ENCODE data around the gene CHST8.

DNA sequence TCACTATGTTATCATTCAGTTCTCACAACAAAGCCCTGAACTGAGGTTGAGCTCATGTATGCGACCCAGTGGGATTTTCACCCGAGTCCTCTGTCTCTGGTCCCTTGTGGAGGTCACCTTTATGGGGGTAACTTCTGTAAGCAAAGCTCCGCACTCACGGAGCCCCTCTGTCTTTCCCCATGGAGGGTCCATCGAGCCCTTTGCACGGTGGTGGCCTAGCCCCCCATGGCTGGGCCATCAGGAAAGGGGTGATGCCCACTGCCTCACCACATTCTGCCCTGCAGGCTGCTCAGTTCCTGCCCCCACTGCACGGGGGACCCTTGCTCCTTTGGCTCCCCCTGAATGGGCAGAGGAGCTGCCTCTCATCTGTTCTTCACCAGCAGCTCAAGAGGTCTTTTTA is 39.6 kb downstream of the CHST8 start:
- TF ChIP-seq EZH2 (IDR thresholded peaks at IDR 0.05; ENCODE audit: low read depth, unreplicated experiment) (no peak), EZH2phosphoT487 (IDR thresholded peaks at IDR 0.05; ENCODE audit: unreplicated experiment) (no peak), POLR2AphosphoS5 (IDR thresholded peaks at IDR 0.05; ENCODE audit: low read depth) (no peak), JUNB (IDR thresholded peaks at IDR 0.05; ENCODE audit: unreplicated experiment) (no peak), CREB1 (CRISPR knock-in tag; IDR thresholded peaks at IDR 0.05; ENCODE audit: low read depth) (no peak), ZNF331 (CRISPR knock-in tag; IDR thresholded peaks at IDR 0.05; ENCODE audit: low read depth) (no peak), ZNF114 (CRISPR knock-in tag; IDR thresholded peaks at IDR 0.05) (no peak), NANOG (IDR thresholded peaks at IDR 0.05; ENCODE audit: borderline replicate concordance) (no peak)
- TF ChIP-seq, protein P1, sequence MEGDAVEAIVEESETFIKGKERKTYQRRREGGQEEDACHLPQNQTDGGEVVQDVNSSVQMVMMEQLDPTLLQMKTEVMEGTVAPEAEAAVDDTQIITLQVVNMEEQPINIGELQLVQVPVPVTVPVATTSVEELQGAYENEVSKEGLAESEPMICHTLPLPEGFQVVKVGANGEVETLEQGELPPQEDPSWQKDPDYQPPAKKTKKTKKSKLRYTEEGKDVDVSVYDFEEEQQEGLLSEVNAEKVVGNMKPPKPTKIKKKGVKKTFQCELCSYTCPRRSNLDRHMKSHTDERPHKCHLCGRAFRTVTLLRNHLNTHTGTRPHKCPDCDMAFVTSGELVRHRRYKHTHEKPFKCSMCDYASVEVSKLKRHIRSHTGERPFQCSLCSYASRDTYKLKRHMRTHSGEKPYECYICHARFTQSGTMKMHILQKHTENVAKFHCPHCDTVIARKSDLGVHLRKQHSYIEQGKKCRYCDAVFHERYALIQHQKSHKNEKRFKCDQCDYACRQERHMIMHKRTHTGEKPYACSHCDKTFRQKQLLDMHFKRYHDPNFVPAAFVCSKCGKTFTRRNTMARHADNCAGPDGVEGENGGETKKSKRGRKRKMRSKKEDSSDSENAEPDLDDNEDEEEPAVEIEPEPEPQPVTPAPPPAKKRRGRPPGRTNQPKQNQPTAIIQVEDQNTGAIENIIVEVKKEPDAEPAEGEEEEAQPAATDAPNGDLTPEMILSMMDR (conservative IDR thresholded peaks at IDR 0.05; ENCODE audit: low read depth in 2 of 2) = no peak
- TF ChIP-seq, protein P2, sequence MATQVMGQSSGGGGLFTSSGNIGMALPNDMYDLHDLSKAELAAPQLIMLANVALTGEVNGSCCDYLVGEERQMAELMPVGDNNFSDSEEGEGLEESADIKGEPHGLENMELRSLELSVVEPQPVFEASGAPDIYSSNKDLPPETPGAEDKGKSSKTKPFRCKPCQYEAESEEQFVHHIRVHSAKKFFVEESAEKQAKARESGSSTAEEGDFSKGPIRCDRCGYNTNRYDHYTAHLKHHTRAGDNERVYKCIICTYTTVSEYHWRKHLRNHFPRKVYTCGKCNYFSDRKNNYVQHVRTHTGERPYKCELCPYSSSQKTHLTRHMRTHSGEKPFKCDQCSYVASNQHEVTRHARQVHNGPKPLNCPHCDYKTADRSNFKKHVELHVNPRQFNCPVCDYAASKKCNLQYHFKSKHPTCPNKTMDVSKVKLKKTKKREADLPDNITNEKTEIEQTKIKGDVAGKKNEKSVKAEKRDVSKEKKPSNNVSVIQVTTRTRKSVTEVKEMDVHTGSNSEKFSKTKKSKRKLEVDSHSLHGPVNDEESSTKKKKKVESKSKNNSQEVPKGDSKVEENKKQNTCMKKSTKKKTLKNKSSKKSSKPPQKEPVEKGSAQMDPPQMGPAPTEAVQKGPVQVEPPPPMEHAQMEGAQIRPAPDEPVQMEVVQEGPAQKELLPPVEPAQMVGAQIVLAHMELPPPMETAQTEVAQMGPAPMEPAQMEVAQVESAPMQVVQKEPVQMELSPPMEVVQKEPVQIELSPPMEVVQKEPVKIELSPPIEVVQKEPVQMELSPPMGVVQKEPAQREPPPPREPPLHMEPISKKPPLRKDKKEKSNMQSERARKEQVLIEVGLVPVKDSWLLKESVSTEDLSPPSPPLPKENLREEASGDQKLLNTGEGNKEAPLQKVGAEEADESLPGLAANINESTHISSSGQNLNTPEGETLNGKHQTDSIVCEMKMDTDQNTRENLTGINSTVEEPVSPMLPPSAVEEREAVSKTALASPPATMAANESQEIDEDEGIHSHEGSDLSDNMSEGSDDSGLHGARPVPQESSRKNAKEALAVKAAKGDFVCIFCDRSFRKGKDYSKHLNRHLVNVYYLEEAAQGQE (IDR thresholded peaks at IDR 0.05; ENCODE audit: unreplicated experiment) = no peak
- TF ChIP-seq, protein P3, sequence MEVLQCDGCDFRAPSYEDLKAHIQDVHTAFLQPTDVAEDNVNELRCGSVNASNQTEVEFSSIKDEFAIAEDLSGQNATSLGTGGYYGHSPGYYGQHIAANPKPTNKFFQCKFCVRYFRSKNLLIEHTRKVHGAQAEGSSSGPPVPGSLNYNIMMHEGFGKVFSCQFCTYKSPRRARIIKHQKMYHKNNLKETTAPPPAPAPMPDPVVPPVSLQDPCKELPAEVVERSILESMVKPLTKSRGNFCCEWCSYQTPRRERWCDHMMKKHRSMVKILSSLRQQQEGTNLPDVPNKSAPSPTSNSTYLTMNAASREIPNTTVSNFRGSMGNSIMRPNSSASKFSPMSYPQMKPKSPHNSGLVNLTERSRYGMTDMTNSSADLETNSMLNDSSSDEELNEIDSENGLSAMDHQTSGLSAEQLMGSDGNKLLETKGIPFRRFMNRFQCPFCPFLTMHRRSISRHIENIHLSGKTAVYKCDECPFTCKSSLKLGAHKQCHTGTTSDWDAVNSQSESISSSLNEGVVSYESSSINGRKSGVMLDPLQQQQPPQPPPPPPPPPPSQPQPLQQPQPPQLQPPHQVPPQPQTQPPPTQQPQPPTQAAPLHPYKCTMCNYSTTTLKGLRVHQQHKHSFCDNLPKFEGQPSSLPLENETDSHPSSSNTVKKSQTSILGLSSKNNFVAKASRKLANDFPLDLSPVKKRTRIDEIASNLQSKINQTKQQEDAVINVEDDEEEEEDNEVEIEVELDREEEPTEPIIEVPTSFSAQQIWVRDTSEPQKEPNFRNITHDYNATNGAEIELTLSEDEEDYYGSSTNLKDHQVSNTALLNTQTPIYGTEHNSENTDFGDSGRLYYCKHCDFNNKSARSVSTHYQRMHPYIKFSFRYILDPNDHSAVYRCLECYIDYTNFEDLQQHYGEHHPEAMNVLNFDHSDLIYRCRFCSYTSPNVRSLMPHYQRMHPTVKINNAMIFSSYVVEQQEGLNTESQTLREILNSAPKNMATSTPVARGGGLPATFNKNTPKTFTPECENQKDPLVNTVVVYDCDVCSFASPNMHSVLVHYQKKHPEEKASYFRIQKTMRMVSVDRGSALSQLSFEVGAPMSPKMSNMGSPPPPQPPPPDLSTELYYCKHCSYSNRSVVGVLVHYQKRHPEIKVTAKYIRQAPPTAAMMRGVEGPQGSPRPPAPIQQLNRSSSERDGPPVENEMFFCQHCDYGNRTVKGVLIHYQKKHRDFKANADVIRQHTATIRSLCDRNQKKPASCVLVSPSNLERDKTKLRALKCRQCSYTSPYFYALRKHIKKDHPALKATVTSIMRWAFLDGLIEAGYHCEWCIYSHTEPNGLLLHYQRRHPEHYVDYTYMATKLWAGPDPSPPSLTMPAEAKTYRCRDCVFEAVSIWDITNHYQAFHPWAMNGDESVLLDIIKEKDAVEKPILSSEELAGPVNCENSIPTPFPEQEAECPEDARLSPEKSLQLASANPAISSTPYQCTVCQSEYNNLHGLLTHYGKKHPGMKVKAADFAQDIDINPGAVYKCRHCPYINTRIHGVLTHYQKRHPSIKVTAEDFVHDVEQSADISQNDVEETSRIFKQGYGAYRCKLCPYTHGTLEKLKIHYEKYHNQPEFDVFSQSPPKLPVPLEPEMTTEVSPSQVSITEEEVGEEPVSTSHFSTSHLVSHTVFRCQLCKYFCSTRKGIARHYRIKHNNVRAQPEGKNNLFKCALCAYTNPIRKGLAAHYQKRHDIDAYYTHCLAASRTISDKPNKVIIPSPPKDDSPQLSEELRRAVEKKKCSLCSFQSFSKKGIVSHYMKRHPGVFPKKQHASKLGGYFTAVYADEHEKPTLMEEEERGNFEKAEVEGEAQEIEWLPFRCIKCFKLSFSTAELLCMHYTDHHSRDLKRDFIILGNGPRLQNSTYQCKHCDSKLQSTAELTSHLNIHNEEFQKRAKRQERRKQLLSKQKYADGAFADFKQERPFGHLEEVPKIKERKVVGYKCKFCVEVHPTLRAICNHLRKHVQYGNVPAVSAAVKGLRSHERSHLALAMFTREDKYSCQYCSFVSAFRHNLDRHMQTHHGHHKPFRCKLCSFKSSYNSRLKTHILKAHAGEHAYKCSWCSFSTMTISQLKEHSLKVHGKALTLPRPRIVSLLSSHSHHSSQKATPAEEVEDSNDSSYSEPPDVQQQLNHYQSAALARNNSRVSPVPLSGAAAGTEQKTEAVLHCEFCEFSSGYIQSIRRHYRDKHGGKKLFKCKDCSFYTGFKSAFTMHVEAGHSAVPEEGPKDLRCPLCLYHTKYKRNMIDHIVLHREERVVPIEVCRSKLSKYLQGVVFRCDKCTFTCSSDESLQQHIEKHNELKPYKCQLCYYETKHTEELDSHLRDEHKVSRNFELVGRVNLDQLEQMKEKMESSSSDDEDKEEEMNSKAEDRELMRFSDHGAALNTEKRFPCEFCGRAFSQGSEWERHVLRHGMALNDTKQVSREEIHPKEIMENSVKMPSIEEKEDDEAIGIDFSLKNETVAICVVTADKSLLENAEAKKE (CRISPR knock-in tag; IDR thresholded peaks at IDR 0.05) = no peak
- TF ChIP-seq, protein P4, sequence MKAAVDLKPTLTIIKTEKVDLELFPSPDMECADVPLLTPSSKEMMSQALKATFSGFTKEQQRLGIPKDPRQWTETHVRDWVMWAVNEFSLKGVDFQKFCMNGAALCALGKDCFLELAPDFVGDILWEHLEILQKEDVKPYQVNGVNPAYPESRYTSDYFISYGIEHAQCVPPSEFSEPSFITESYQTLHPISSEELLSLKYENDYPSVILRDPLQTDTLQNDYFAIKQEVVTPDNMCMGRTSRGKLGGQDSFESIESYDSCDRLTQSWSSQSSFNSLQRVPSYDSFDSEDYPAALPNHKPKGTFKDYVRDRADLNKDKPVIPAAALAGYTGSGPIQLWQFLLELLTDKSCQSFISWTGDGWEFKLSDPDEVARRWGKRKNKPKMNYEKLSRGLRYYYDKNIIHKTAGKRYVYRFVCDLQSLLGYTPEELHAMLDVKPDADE (IDR thresholded peaks at IDR 0.05) = no peak

Measured in GM23338 (cell line).